Gastroesophageal sphincter (tissue), 3 donors: ENCODE measurements around the gene TK2.

Experiments
- EP300 ChIP-seq: sonication (generic); formaldehyde crosslinking; IDR thresholded peaks from one replicate; pipeline ENCODE4 v1.6.1; 2017; ENCODE audit warnings: antibody characterized with exemption, mild to moderate bottlenecking
- POLR2A ChIP-seq, 2 donors: fragments of 450-650 bp; IDR thresholded peaks; one replicate each; pipeline ENCODE4 v1.6.1; 2017; ENCODE audit warnings: antibody characterized with exemption in 2 of 2, mild to moderate bottlenecking in 2 of 2, moderate library complexity in 1 of 2
- TF ChIP-seq, protein P1 (sequence below), 4 experiments: fragments of 200-600 bp in 2 of 4; fragments of 450-650 bp in 2 of 4; sonication (generic) in 1 of 4; IDR thresholded peaks; one replicate each; pipeline ENCODE4 v1.5.1; 2017 to 2019; ENCODE audit warnings: antibody characterized with exemption in 4 of 4, mild to moderate bottlenecking in 2 of 4, moderate library complexity in 2 of 4

DNA sequence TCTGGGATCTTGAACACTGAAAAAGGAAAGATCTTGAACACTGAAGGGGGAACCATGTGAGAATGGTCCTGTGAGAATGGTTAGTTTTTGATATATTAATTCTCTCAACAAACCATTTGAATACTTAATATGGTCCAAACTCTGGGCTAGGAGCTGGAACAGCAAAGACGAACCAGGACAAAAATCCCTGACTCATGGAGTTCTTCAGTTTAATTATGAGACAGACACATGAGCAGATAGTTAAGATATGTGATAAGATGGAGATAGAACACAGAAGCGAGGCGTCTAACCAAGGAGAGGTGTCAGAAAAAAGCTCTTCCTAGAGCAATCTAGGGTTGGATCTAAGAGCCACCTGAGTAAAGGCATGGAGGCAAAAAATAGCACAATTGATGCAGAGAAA lies 4.1 kb upstream of the TK2 start:
- TF ChIP-seq EP300 (no peak), POLR2A (IDR thresholded peaks at IDR 0.05) (no peak)
- TF ChIP-seq, protein P1, sequence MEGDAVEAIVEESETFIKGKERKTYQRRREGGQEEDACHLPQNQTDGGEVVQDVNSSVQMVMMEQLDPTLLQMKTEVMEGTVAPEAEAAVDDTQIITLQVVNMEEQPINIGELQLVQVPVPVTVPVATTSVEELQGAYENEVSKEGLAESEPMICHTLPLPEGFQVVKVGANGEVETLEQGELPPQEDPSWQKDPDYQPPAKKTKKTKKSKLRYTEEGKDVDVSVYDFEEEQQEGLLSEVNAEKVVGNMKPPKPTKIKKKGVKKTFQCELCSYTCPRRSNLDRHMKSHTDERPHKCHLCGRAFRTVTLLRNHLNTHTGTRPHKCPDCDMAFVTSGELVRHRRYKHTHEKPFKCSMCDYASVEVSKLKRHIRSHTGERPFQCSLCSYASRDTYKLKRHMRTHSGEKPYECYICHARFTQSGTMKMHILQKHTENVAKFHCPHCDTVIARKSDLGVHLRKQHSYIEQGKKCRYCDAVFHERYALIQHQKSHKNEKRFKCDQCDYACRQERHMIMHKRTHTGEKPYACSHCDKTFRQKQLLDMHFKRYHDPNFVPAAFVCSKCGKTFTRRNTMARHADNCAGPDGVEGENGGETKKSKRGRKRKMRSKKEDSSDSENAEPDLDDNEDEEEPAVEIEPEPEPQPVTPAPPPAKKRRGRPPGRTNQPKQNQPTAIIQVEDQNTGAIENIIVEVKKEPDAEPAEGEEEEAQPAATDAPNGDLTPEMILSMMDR (IDR thresholded peaks at IDR 0.05) = no peak
